CD14-positive monocyte (primary cell): Measurements from ENCODE around the gene DPP6. TPM values are rescaled to one million over a fixed set of nuclear protein-coding genes. Genes with fewer than 3 reads are reported as not detected.

Experiments
- DNase-seq, 3 donors: peaks; one replicate each; pipeline ENCODE4 v3.0.0-alpha.2; 2011 to 2022
- H2AFZ ChIP-seq: 2 replicates; pipeline ENCODE4 v1.6.0; 2012; ENCODE audit warnings: mild to moderate bottlenecking, low read depth, low read length, inconsistent platforms; ENCODE audit not compliant: insufficient read depth, poor library complexity, severe bottlenecking
- H3K27ac ChIP-seq, 2 donors: 1 replicate in 1 of 2; 2 replicates in 1 of 2; pipeline ENCODE4 v1.5.1; 2012 to 2013; ENCODE audit warnings: low read length in 2 of 2, control low read depth in 1 of 2, inconsistent platforms in 1 of 2, low read depth in 1 of 2, mild to moderate bottlenecking in 1 of 2
- H3K27me3 ChIP-seq, 2 donors: one replicate each; pipeline versions ENCODE4 v1.6.0 to v1.6.1; 2011 to 2013; ENCODE audit warnings: low read length in 2 of 2; ENCODE audit not compliant: control insufficient read depth in 2 of 2, insufficient read depth in 2 of 2
- H3K36me3 ChIP-seq, 2 donors: replicated peaks in 1 of 2; 1 replicate in 1 of 2; 2 replicates in 1 of 2; pipeline versions ENCODE4 v1.5.1 to v1.6.1; 2012 to 2013; ENCODE audit warnings: low read length in 2 of 2, control low read depth in 1 of 2, inconsistent platforms in 1 of 2, mild to moderate bottlenecking in 1 of 2; ENCODE audit not compliant: insufficient read depth in 2 of 2, control insufficient read depth in 1 of 2
- H3K4me1 ChIP-seq, 2 donors: 1 replicate in 1 of 2; 2 replicates in 1 of 2; pipeline versions ENCODE4 v1.5.1 to v1.6.1; 2012 to 2013; ENCODE audit warnings: low read length in 2 of 2, control low read depth in 1 of 2, inconsistent platforms in 1 of 2, mild to moderate bottlenecking in 1 of 2, moderate library complexity in 1 of 2; ENCODE audit not compliant: insufficient read depth in 2 of 2, control insufficient read depth in 1 of 2
- H3K4me2 ChIP-seq: replicated peaks from 2 replicates; pipeline ENCODE3; 2012; ENCODE audit warnings: low read length, moderate library complexity, mild to moderate bottlenecking; ENCODE audit not compliant: poor library complexity, severe bottlenecking; ENCODE audit errors: extremely low read depth
- H3K4me3 ChIP-seq, 3 experiments: fragments of 200-600 bp in 1 of 3; sonication (generic) in 1 of 3; replicated peaks in 1 of 3; 1 replicate in 2 of 3; 2 replicates in 1 of 3; pipeline ENCODE4 v1.5.1; 2011 to 2013; ENCODE audit warnings: low read length in 3 of 3, mild to moderate bottlenecking in 3 of 3, control low read depth in 2 of 3, low read depth in 2 of 3, inconsistent platforms in 1 of 3, moderate library complexity in 1 of 3
- H3K79me2 ChIP-seq: 2 replicates; pipeline ENCODE4 v1.6.0; 2012; ENCODE audit warnings: mild to moderate bottlenecking, control low read depth, inconsistent platforms, low read length, moderate library complexity; ENCODE audit not compliant: insufficient read depth
- H3K9ac ChIP-seq: 2 replicates; pipeline ENCODE4 v1.6.0; 2017; ENCODE audit warnings: low read length, mild to moderate bottlenecking; ENCODE audit not compliant: insufficient read depth, poor library complexity, severe bottlenecking
- H3K9me3 ChIP-seq, 2 donors: replicated peaks in 1 of 2; 1 replicate in 1 of 2; 2 replicates in 1 of 2; pipeline versions ENCODE4 v1.5.1 to v1.6.1; 2012 to 2013; ENCODE audit warnings: low read length in 2 of 2, control low read depth in 1 of 2; ENCODE audit not compliant: control insufficient read depth in 1 of 2, insufficient read depth in 1 of 2
- H4K20me1 ChIP-seq: 2 replicates; pipeline ENCODE4 v1.6.0; 2012; ENCODE audit warnings: mild to moderate bottlenecking, low read length, control low read depth, moderate library complexity; ENCODE audit not compliant: insufficient read depth
- H3K27ac Mint-ChIP-seq, 7 donors: one replicate each; pipeline ENCODE4 v1.8.0; 2020; ENCODE audit warnings: mild to moderate bottlenecking in 7 of 7, mixed read lengths in 7 of 7, moderate library complexity in 6 of 7, inconsistent platforms in 2 of 7
- H3K27me3 Mint-ChIP-seq, 3 donors: one replicate each; pipeline ENCODE4 v1.8.0; 2021 to 2022; ENCODE audit warnings: low read depth in 3 of 3, mild to moderate bottlenecking in 3 of 3, mixed read lengths in 3 of 3, moderate library complexity in 3 of 3, inconsistent platforms in 1 of 3
- H3K36me3 Mint-ChIP-seq, 2 donors: one replicate each; pipeline ENCODE4 v1.8.0; 2020; ENCODE audit warnings: mixed read lengths in 2 of 2, inconsistent platforms in 1 of 2, mild to moderate bottlenecking in 1 of 2
- H3K4me1 Mint-ChIP-seq: one replicate; pipeline ENCODE4 v1.8.0; 2020; ENCODE audit warnings: mild to moderate bottlenecking, mixed read lengths
- H3K4me3 Mint-ChIP-seq, 2 donors: one replicate each; pipeline ENCODE4 v1.8.0; 2020; ENCODE audit warnings: mild to moderate bottlenecking in 2 of 2, mixed read lengths in 2 of 2, moderate library complexity in 1 of 2
- H3K9me3 Mint-ChIP-seq, 7 donors: one replicate each; pipeline ENCODE4 v1.8.0; 2020 to 2022; ENCODE audit warnings: mixed read lengths in 7 of 7, mild to moderate bottlenecking in 6 of 7, moderate library complexity in 6 of 7, inconsistent platforms in 2 of 7
- CTCF ChIP-seq: fragments of 200-600 bp; IDR thresholded peaks from one replicate; pipeline ENCODE4 v1.8.0; 2022; ENCODE audit warnings: antibody characterized with exemption, mild to moderate bottlenecking
- whole genome bisulfite sequencing: methylation state at CpG from one replicate; pipeline ENCODE4 v1.1.5; 2013; ENCODE audit warnings: missing lambda C conversion rate; ENCODE audit not compliant: insufficient coverage; 5-methylcytosine and 5-hydroxymethylcytosine counted together
- intact Hi-C, 2 donors: fragments of 100-400 bp; cut with micrococcal nuclease; formaldehyde crosslinking; loops; one replicate each; pipeline versions ENCODE4 v1.15.0 to v1.15.1; 2023
- polyA plus RNA-seq, 3 donors: library from polyadenylated mRNA; depleted of rRNA in 1 of 3; unstranded in 2 of 3; stranded (reverse) in 1 of 3; fragments of 300-500 nt in 2 of 3; fragments of >200 nt in 1 of 3; fragmentation: Illumina TruSeq in 2 of 3; gene quantifications; 1 replicate in 2 of 3; 2 replicates in 1 of 3; pipeline ENCODE4 v1.2.3, GENCODE V29; 2012 to 2021

Gene DPP6
- polyA plus RNA-seq, 3 donors, result not detected

GRCh38 chr7:154666768-154667167, 614.6 kb downstream of the DPP6 start:
- no peak for TF ChIP-seq CTCF
- no peak overlapping the region for H3K4me2 ChIP-seq
- H3K36me3 Mint-ChIP-seq, result no peaks in the 10 kb centered on the region
- no peak overlapping the region for H3K4me3 ChIP-seq
- H3K27me3 Mint-ChIP-seq, result no peaks in the 10 kb centered on the region
- H2AFZ ChIP-seq, result no peak overlapping the region
- no peak overlapping the region for H3K27ac ChIP-seq
- H4K20me1 ChIP-seq, result no peaks in the 10 kb centered on the region
- H3K4me1 Mint-ChIP-seq, result no peaks in the 10 kb centered on the region
- H3K27ac Mint-ChIP-seq, result no peak overlapping the region
- intact Hi-C loops, result no loop called here
- no peak overlapping the region for H3K4me3 Mint-ChIP-seq
- H3K27me3 ChIP-seq, result no peaks in the 10 kb centered on the region
- H3K9me3 Mint-ChIP-seq, result peaks cover 7 to 24% (median 20%) of the 10 kb centered on the region in 7 donors
- no peaks in the 10 kb centered on the region for H3K36me3 ChIP-seq
- no peak for DNase-seq
- no peak overlapping the region for H3K9ac ChIP-seq
- WGBS, result no CpG with 5 or more reads among the region's 1 CpG
- H3K4me1 ChIP-seq, result no peaks in the 10 kb centered on the region
- H3K9me3 ChIP-seq, result peaks cover 38 to 45% of the 10 kb centered on the region in 2 donors
- H3K79me2 ChIP-seq, result no peaks in the 10 kb centered on the region

GRCh38 chr7:154672659-154673415, 620.6 kb downstream of the DPP6 start:
- H3K27me3 Mint-ChIP-seq, result peaks cover 0 to 1% (median 0%) of the 10 kb centered on the region in 3 donors
- Histone ChIP-seq H3K4me2 (no peak overlapping the region), H3K9ac (no peak overlapping the region), H3K27me3 (no peaks in the 10 kb centered on the region), H4K20me1 (no peaks in the 10 kb centered on the region), H2AFZ (no peak overlapping the region), H3K79me2 (no peaks in the 10 kb centered on the region), H3K9me3 (peaks cover 47 to 57% of the 10 kb centered on the region in 2 donors), H3K36me3 (no peaks in the 10 kb centered on the region), H3K4me3 (no peak overlapping the region), H3K4me1 (no peaks in the 10 kb centered on the region), H3K27ac (no peak overlapping the region)
- intact Hi-C loops, result no loop called here
- DNase-seq, result no peak
- H3K36me3 Mint-ChIP-seq, result no peaks in the 10 kb centered on the region
- H3K4me1 Mint-ChIP-seq, result no peaks in the 10 kb centered on the region
- WGBS, result 90% methylated on average over 4 of the region's 4 CpGs
- TF ChIP-seq CTCF, result no peak
- no peak overlapping the region for H3K4me3 Mint-ChIP-seq
- H3K9me3 Mint-ChIP-seq, result peaks cover 19 to 43% (median 23%) of the 10 kb centered on the region in 7 donors
- H3K27ac Mint-ChIP-seq, result no peak overlapping the region
